GM06990 (cell line): ENCODE data around the gene S100A14.

Source experiments
- DNase-seq: peaks from one replicate; pipeline ENCODE4 v3.0.0-alpha.2; 2011; ENCODE audit not compliant: insufficient read length; ENCODE audit errors: extremely low read depth
- H3K27me3 ChIP-seq: replicated peaks from 2 replicates; pipeline ENCODE4 v1.6.0; 2011; ENCODE audit warnings: low read length; ENCODE audit not compliant: control insufficient read depth, insufficient read depth
- H3K36me3 ChIP-seq: 2 replicates; pipeline ENCODE4 v1.5.1; 2011; ENCODE audit warnings: low read length; ENCODE audit not compliant: control insufficient read depth, insufficient read depth
- H3K4me3 ChIP-seq: replicated peaks from 2 replicates; pipeline ENCODE4 v1.5.1; 2011; ENCODE audit warnings: low read depth, mild to moderate bottlenecking, control low read depth, low read length
- CTCF ChIP-seq: IDR thresholded peaks from 2 replicates; pipeline ENCODE4 v1.5.1; 2011; ENCODE audit warnings: low read length, control low read depth, mild to moderate bottlenecking, inconsistent platforms; ENCODE audit not compliant: insufficient read depth, poor library complexity, severe bottlenecking

The S100A14 gene

GRCh38 chr1:153573351-153573750, 42.8 kb downstream of the S100A14 start:
- H3K36me3 ChIP-seq: no peaks in the 10 kb centered on the region
- DNase-seq: no peak
- TF ChIP-seq CTCF: no peak
- H3K27me3 ChIP-seq: no peaks in the 10 kb centered on the region; the same call in none of the 2 replicates
- H3K4me3 ChIP-seq: no peak overlapping the region

DNA sequence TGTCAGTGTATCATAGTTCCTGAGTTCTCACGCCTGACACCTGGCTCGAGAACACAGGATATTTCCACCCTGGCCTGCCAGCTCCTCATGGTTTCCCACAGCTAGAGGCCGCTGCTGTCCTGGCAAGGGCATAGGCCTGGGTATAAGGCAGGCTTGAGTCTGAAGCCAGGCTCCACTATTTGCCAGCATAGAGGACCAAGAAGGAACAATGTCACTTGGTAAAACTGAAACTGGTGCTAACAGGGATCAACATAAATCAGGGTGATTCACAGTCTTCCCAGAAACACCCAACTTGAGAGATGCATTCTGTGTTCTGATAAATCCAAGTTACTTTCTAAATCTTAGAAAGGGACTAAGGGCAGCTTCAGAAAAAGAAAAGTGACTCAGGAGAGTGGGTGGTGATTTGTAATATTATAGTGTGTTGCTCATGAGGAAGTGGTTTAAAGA, 43.5 kb downstream of the S100A14 start:
- no peaks in the 10 kb centered on the region; the same call in none of the 2 replicates for H3K27me3 ChIP-seq

GRCh38 chr1:153571706-153572105, 44.4 kb downstream of the S100A14 start:
- TF ChIP-seq CTCF: no peak
- Histone ChIP-seq H3K27me3 (no peaks in the 10 kb centered on the region), H3K4me3 (no peak overlapping the region), H3K36me3 (no peaks in the 10 kb centered on the region)
- DNase-seq: no peak

More for the DNA sequence above, 43.5 kb downstream of the S100A14 start:
- no peak for DNase-seq
- Histone ChIP-seq H3K36me3 (no peaks in the 10 kb centered on the region), H3K4me3 (no peak overlapping the region)
- TF ChIP-seq CTCF: peak; percentile 91

DNA sequence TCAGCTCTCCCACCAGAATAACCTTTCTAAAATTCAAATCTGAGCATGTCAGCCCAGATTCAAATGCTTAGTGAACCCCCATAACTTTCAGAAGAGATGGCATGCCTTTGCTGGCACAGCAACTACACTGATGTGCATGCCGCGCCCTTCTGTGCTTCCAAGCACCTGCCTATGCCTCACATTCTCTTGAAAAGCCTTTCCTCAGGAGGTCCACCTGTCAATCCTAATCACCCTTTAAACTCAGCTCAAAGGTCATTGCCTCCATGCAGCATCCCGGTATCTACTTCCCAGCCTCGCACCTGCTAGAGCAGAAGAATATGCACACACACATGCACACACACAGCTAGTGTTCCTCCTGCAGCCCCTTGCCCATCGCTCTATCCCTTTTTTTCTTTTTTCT, 45.3 kb downstream of the S100A14 start:
- Histone ChIP-seq H3K27me3 (no peaks in the 10 kb centered on the region), H3K36me3 (no peaks in the 10 kb centered on the region), H3K4me3 (no peak overlapping the region)
- DNase-seq: no peak
- no peak for TF ChIP-seq CTCF

DNA sequence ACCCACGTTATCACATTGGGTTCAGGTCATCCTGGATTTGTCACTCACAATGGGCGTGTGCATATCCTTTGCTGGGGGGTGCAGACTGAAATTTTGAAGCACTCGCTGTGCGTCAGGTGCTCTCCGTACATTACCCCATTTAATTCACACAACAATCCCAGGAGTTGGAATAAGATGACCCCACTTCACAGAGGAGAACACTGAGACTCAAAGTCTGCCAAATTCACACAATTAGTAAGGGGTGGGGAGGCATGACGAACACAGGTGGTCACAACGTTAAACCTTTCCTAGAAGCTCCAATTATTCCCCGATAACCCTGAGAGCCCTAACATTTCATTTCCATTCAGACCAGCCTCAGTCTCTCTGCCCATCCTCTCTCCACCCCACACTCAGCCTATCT, 46.7 kb downstream of the S100A14 start:
- no peak for TF ChIP-seq CTCF
- no peak for DNase-seq
- Histone ChIP-seq H3K27me3 (no peaks in the 10 kb centered on the region), H3K36me3 (no peaks in the 10 kb centered on the region), H3K4me3 (no peak overlapping the region)
